H9 (cell line): Measurements from ENCODE around the gene PLEKHA7. TPM values are rescaled to one million over a fixed set of nuclear protein-coding genes. Genes with fewer than 3 reads are reported as not detected.

ENCODE experiments used
- DNase-seq: peaks from one replicate; pipeline ENCODE4 v3.0.0-alpha.2; 2017
- H2AFZ ChIP-seq: one replicate; pipeline ENCODE4 v1.6.1; 2013; ENCODE audit warnings: mild to moderate bottlenecking, low read length, control low read depth, moderate library complexity
- H2AK5ac ChIP-seq: 2 replicates; pipeline ENCODE4 v1.6.1; 2013; ENCODE audit warnings: low read length, control low read depth, mixed read lengths; ENCODE audit not compliant: insufficient read length
- H2BK120ac ChIP-seq: one replicate; pipeline ENCODE4 v1.6.1; 2013; ENCODE audit warnings: low read depth, mild to moderate bottlenecking, low read length, control low read depth, inconsistent platforms; ENCODE audit not compliant: poor library complexity, severe bottlenecking
- H2BK12ac ChIP-seq: 2 replicates; pipeline ENCODE4 v1.6.1; 2013; ENCODE audit warnings: low read length, control low read depth, mixed read lengths, low read depth; ENCODE audit not compliant: insufficient read length
- H2BK15ac ChIP-seq: 2 replicates; pipeline ENCODE4 v1.6.1; 2013; ENCODE audit warnings: low read depth, low read length, control low read depth
- H2BK20ac ChIP-seq: one replicate; pipeline ENCODE4 v1.6.1; 2013; ENCODE audit warnings: low read depth, mild to moderate bottlenecking, low read length, control low read depth, inconsistent platforms; ENCODE audit not compliant: poor library complexity, severe bottlenecking
- H2BK5ac ChIP-seq: 2 replicates; pipeline ENCODE4 v1.6.1; 2013; ENCODE audit warnings: low read length, control low read depth, mixed read lengths; ENCODE audit not compliant: insufficient read length
- H3K14ac ChIP-seq: 2 replicates; pipeline ENCODE4 v1.6.1; 2013; ENCODE audit warnings: low read length, control low read depth; ENCODE audit not compliant: insufficient read depth
- H3K18ac ChIP-seq: 2 replicates; pipeline ENCODE4 v1.6.1; 2013; ENCODE audit warnings: low read depth, mild to moderate bottlenecking, mixed read lengths, low read length, control low read depth; ENCODE audit not compliant: insufficient read length
- H3K23ac ChIP-seq: 2 replicates; pipeline ENCODE4 v1.6.1; 2013; ENCODE audit warnings: low read length, control low read depth, mixed read lengths, low read depth; ENCODE audit not compliant: insufficient read length
- H3K23me2 ChIP-seq: 2 replicates; pipeline ENCODE4 v1.6.1; 2013; ENCODE audit warnings: low read depth, mild to moderate bottlenecking, mixed read lengths, low read length, control low read depth; ENCODE audit not compliant: insufficient read length, poor library complexity, severe bottlenecking
- H3K27ac ChIP-seq: 2 replicates; pipeline ENCODE4 v1.5.1; 2013; ENCODE audit warnings: low read length, control low read depth, mixed read lengths, low read depth; ENCODE audit not compliant: insufficient read length
- H3K27me3 ChIP-seq: 2 replicates; pipeline ENCODE4 v1.6.1; 2013; ENCODE audit warnings: low read length, control low read depth, inconsistent platforms; ENCODE audit not compliant: insufficient read depth
- H3K4ac ChIP-seq: 2 replicates; pipeline ENCODE4 v1.6.1; 2013; ENCODE audit warnings: low read depth, mild to moderate bottlenecking, control low read depth, inconsistent platforms, low read length, moderate library complexity
- H3K4me1 ChIP-seq: 2 replicates; pipeline ENCODE4 v1.6.1; 2013; ENCODE audit warnings: low read length, control low read depth, inconsistent platforms; ENCODE audit not compliant: insufficient read depth
- H3K4me2 ChIP-seq: 2 replicates; pipeline ENCODE4 v1.6.1; 2013; ENCODE audit warnings: low read length, control low read depth, mixed read lengths; ENCODE audit not compliant: insufficient read length, insufficient read depth
- H3K56ac ChIP-seq: 2 replicates; pipeline ENCODE4 v1.6.1; 2013; ENCODE audit warnings: low read depth, mild to moderate bottlenecking, mixed read lengths, low read length, control low read depth; ENCODE audit not compliant: insufficient read length
- H3K79me1 ChIP-seq: 2 replicates; pipeline ENCODE4 v1.6.1; 2013; ENCODE audit warnings: low read depth, mild to moderate bottlenecking, moderate library complexity, low read length, control low read depth, inconsistent platforms; ENCODE audit not compliant: insufficient read depth, poor library complexity, severe bottlenecking
- H3K79me2 ChIP-seq: 2 replicates; pipeline ENCODE4 v1.6.1; 2013; ENCODE audit warnings: low read length, control low read depth, inconsistent platforms; ENCODE audit not compliant: insufficient read depth
- H3K9ac ChIP-seq: 2 replicates; pipeline ENCODE4 v1.6.1; 2013; ENCODE audit warnings: low read length, control low read depth, mixed read lengths; ENCODE audit not compliant: insufficient read length; ENCODE audit errors: extremely low read depth
- H3K9me3 ChIP-seq: one replicate; pipeline ENCODE4 v1.6.1; 2013; ENCODE audit warnings: low read depth, low read length, inconsistent platforms; ENCODE audit not compliant: control insufficient read depth
- H3T11ph ChIP-seq: one replicate; pipeline ENCODE4 v1.6.1; 2013; ENCODE audit warnings: mild to moderate bottlenecking, low read length, control low read depth, inconsistent platforms
- H4K20me1 ChIP-seq: one replicate; pipeline ENCODE4 v1.6.1; 2013; ENCODE audit not compliant: control insufficient read depth, insufficient read length, insufficient read depth
- H4K5ac ChIP-seq: 2 replicates; pipeline ENCODE4 v1.6.1; 2013; ENCODE audit warnings: low read depth, mild to moderate bottlenecking, mixed read lengths, low read length, control low read depth; ENCODE audit not compliant: insufficient read length
- H4K8ac ChIP-seq: replicated peaks from 2 replicates; pipeline ENCODE4 v1.6.1; 2013; ENCODE audit warnings: low read length, control low read depth, mixed read lengths, low read depth; ENCODE audit not compliant: insufficient read length
- H4K91ac ChIP-seq: 2 replicates; pipeline ENCODE4 v1.6.1; 2013; ENCODE audit warnings: low read depth, mild to moderate bottlenecking, moderate library complexity, mixed read lengths, low read length, control low read depth; ENCODE audit not compliant: insufficient read length
- H3K27ac Mint-ChIP-seq, 3 experiments: 2 replicates in 2 of 3; 3 replicates in 1 of 3; pipeline ENCODE4 v1.8.0; 2020 to 2021; ENCODE audit warnings: mixed read lengths in 3 of 3, mild to moderate bottlenecking in 1 of 3, moderate library complexity in 1 of 3
- H3K27me3 Mint-ChIP-seq: 2 replicates; pipeline ENCODE4 v1.8.0; 2021; ENCODE audit warnings: low read depth, mild to moderate bottlenecking, moderate library complexity, mixed read lengths
- H3K36me3 Mint-ChIP-seq, 3 experiments: 2 replicates in 2 of 3; 3 replicates in 1 of 3; pipeline ENCODE4 v1.8.0; 2020 to 2021; ENCODE audit warnings: low read depth in 3 of 3, mixed read lengths in 3 of 3; ENCODE audit not compliant: insufficient read depth in 1 of 3
- H3K4me1 Mint-ChIP-seq, 2 experiments: 2 replicates each; pipeline ENCODE4 v1.8.0; 2020; ENCODE audit warnings: mixed read lengths in 2 of 2
- H3K4me3 Mint-ChIP-seq, 2 experiments: 2 replicates in 1 of 2; 3 replicates in 1 of 2; pipeline ENCODE4 v1.8.0; 2020 to 2021; ENCODE audit warnings: mild to moderate bottlenecking in 2 of 2, mixed read lengths in 2 of 2, moderate library complexity in 1 of 2
- H3K9me3 Mint-ChIP-seq, 2 experiments: 2 replicates in 1 of 2; 3 replicates in 1 of 2; pipeline ENCODE4 v1.8.0; 2020; ENCODE audit warnings: mild to moderate bottlenecking in 2 of 2, mixed read lengths in 2 of 2, moderate library complexity in 1 of 2
- WGBS: extraction: QIAGEN DNeasy Blood & Tissue Kit; methylation state at CpG from one replicate; pipeline ENCODE4 v1.1.7; 2013; ENCODE audit warnings: missing lambda C conversion rate, low lambda C conversion rate, mixed read lengths; ENCODE audit not compliant: insufficient read length; ENCODE audit errors: extremely low coverage; 5-methylcytosine and 5-hydroxymethylcytosine counted together
- total RNA-seq: library from RNA; stranded (reverse); gene quantifications from 2 replicates; pipeline ENCODE4 v1.2.1, GENCODE V29; 2021
- TF ChIP-seq, protein P1 (sequence below): fragments of 200-600 bp; sonication (generic); conservative IDR thresholded peaks from 3 replicates; pipeline ENCODE4 v1.8.0; 2021; ENCODE audit warnings: antibody characterized with exemption, mild to moderate bottlenecking

The PLEKHA7 gene
- total RNA-seq, 1 experiment from 2014 or later = 21.0 TPM

DNA sequence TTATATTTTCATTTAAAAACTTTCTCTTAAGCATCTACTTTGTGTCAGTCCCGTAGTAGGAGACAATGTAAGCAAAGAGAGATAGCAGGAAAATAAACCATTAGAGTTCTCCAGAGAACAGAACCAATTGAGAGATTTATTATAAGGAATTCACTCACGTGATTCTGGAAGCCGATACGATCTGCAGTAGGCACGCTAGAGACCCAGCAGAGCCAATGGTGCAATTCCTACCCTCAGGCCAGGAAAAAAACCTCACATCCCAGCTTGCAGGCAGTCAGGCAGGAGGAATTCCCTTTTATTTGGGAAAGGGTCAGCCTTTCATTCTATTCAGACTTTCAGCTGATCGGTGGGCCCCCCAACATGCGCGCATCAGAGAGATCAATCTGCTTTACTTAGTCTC lies 7.3 kb upstream of the PLEKHA7 start:
- Histone ChIP-seq H4K8ac (no peak overlapping the region), H3K18ac (no peak overlapping the region), H3K23me2 (no peaks in the 10 kb centered on the region), H3K14ac (no peak overlapping the region), H3K79me1 (no peaks in the 10 kb centered on the region), H2BK5ac (no peak overlapping the region), H3K27me3 (no peaks in the 10 kb centered on the region), H3K23ac (no peak overlapping the region), H4K20me1 (no peaks in the 10 kb centered on the region), H4K91ac (no peak overlapping the region), H3K79me2 (no peaks in the 10 kb centered on the region), H3K4ac (no peak overlapping the region), H3K56ac (no peak overlapping the region), H2BK20ac (no peak overlapping the region), H3K27ac (no peak overlapping the region), H2AK5ac (no peak overlapping the region), H4K5ac (no peak overlapping the region), H3K4me1 (no peaks in the 10 kb centered on the region; the same call in 1 of the 2 replicates), H3K9ac (no peak overlapping the region), H3K4me2 (no peak overlapping the region), H2BK12ac (no peak overlapping the region), H2AFZ (no peak overlapping the region), H3K9me3 (no peaks in the 10 kb centered on the region), H2BK120ac (no peak overlapping the region), H2BK15ac (no peak overlapping the region), H3T11ph (no peak overlapping the region)
- DNase-seq = peak; percentile 63
- H3K4me3 Mint-ChIP-seq = no peak overlapping the region
- peaks cover 0 to 4% (median 0%) of the 10 kb centered on the region in 3 experiments; a peak in 2 of 7 replicates for H3K36me3 Mint-ChIP-seq
- no peak overlapping the region for H3K27ac Mint-ChIP-seq
- WGBS = no CpG with 5 or more reads among the region's 8 CpGs
- peaks cover 2% of the 10 kb centered on the region; the same call in 1 of the 2 replicates for H3K27me3 Mint-ChIP-seq
- no peaks in the 10 kb centered on the region for H3K9me3 Mint-ChIP-seq
- H3K4me1 Mint-ChIP-seq = peaks cover 7 to 8% of the 10 kb centered on the region in 2 experiments
- TF ChIP-seq, protein P1, sequence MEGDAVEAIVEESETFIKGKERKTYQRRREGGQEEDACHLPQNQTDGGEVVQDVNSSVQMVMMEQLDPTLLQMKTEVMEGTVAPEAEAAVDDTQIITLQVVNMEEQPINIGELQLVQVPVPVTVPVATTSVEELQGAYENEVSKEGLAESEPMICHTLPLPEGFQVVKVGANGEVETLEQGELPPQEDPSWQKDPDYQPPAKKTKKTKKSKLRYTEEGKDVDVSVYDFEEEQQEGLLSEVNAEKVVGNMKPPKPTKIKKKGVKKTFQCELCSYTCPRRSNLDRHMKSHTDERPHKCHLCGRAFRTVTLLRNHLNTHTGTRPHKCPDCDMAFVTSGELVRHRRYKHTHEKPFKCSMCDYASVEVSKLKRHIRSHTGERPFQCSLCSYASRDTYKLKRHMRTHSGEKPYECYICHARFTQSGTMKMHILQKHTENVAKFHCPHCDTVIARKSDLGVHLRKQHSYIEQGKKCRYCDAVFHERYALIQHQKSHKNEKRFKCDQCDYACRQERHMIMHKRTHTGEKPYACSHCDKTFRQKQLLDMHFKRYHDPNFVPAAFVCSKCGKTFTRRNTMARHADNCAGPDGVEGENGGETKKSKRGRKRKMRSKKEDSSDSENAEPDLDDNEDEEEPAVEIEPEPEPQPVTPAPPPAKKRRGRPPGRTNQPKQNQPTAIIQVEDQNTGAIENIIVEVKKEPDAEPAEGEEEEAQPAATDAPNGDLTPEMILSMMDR = no peak
